Jurkat, Clone E6-1 (cell line): Measurements from ENCODE around the gene CLEC3B.
"Not testable (repeated sequence)": the region's sequence is repeated elsewhere in the genome, so short reads cannot be mapped to it uniquely, and the experiment has no call there.

Source experiments
- DNase-seq: peaks from one replicate; pipeline ENCODE4 v3.0.0-alpha.2; 2011; ENCODE audit warnings: low read depth, low spot score
- H3K4me3 ChIP-seq: 2 replicates; pipeline ENCODE4 v1.5.1; 2011; ENCODE audit warnings: mild to moderate bottlenecking, low read length, control low read depth, moderate library complexity

Gene CLEC3B

DNA sequence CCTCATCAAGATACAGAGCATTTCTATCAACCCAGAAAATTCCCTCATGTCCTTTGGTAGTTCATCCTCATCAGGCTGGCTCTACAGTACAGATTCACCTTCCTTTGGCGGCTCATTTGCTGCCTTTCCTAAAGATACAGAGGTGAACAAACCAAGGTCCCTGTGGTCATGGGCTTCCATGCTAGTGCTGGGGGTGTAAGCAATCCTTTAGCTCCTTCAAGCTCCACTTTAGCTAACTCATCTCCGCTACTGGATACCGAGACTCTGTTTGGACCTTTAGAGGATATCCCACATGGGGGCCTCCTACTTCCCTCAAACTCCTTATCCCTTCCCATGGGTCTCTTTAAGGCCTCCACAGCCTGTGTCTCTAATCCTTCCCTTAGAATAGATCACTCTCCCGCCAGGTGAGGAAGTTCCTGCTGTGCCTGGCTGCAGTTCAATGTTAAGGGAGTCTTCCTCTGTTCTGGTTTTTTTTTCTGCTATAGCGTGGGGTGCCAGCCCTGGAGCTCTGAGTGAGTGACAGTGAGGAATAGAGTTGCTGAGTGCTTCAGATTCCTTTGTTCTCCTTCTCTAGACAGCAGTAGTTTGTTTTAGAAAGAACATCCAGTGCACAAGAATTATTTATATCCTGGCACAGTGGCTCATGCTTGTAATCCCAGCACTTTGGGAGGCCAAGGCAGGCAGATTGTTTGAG lies 30.7 kb downstream of the CLEC3B start:
- H3K4me3 ChIP-seq = no peak overlapping the region
- DNase-seq = no peak

GRCh38 chr3:45057557-45057956 lies 31.5 kb downstream of the CLEC3B start:
- no peak for DNase-seq
- no peak overlapping the region for H3K4me3 ChIP-seq

DNA sequence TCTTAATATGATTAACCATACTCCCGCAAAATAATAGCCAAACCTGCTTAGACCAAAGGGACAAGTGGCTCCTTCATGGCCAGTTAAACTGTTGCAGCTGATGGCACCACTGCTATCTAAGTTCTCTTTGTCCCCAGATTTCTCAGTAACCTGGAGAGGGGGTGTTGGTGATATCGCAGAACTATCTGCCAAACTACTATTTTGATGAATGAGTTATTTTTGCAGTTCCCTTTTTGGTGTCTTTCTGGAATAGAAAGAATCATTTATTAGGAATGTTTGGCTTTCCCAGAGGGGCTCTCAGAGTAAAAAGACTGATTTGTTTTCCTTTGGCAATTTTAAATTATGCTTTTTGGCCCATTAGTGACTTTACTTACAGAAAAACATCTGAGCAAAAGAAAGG lies 33.0 kb downstream of the CLEC3B start:
- DNase-seq = no peak

DNA sequence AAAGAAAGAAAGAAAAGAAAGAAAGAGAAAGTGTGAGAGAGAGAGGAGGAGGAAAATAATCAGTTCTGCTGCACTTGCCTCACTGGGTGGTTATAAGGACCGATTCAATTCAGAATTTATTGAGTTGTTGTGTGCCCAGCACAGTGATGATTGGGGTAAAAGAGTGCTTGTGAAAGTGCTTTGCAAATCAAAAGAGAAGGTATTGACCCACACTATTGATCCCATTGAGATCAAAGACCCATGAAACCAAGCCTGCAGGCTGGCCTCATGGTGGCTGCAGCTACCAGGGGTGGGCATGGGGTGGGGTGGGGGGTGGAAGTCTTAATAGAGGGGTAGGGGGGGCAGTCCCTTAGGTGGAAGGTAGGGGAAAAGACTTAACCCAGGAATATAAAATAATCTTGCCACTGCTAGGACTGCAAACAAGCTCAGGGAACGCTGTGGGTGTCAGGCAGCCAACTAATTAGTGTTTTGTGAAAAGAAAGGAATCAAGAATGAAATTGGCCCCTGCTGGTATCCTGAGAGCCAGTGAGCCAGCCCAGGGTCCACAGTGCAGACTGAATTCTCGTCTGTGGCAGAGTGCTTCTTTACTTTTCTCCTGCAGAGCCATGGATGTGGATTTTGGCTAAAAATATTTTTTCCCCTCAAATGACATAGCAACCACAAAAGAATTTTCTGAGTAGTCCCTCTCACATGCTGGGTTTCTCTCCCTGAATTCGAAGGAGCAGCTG lies 34.2 kb downstream of the CLEC3B start:
- no peak for DNase-seq
- H3K4me3 ChIP-seq = no peak overlapping the region

More for the DNA sequence above, 33.0 kb downstream of the CLEC3B start:
- no peak overlapping the region for H3K4me3 ChIP-seq

DNA sequence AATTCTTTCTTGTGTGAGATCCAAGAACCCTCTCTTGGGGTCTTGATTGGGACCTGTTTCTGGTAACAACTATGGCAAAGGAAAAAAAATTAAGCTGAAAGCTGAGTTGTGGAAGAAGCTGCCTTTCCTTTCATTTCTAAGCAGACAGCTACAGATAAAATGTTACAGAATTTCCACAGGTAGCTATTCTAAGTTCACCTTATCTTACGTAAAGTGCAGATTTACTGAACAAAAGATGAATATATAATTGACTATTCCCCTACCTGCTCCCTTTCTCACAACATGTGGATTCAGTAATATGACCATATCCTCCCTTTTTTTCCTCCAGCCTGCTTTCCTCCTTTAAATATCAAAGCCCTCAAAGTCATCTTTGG lies 36.6 kb downstream of the CLEC3B start:
- DNase-seq = no peak
- H3K4me3 ChIP-seq = no peak overlapping the region

- H3K4me3 ChIP-seq = no peak overlapping the region
- no peak for DNase-seq
Observed at GRCh38 chr3:45064512-45065372, 38.6 kb downstream of the CLEC3B start.

DNA sequence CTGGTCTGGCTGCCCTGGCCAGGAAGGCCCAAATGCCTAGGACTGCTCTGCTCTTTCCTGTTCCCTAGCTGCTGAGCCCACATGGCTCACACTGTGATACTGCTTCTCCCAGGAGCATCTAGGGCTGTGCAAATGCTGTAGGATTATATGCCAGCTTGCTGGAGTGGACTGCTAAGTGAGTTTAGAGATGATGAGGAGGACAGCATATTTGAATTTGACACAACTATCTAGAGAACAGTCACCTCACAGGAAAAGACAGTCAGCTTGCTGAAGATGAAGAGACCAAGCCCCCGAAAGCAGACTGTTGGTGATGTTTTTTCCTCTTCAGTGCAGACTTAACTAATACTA lies 39.2 kb downstream of the CLEC3B start:
- DNase-seq = no peak
- no peak overlapping the region for H3K4me3 ChIP-seq

DNA sequence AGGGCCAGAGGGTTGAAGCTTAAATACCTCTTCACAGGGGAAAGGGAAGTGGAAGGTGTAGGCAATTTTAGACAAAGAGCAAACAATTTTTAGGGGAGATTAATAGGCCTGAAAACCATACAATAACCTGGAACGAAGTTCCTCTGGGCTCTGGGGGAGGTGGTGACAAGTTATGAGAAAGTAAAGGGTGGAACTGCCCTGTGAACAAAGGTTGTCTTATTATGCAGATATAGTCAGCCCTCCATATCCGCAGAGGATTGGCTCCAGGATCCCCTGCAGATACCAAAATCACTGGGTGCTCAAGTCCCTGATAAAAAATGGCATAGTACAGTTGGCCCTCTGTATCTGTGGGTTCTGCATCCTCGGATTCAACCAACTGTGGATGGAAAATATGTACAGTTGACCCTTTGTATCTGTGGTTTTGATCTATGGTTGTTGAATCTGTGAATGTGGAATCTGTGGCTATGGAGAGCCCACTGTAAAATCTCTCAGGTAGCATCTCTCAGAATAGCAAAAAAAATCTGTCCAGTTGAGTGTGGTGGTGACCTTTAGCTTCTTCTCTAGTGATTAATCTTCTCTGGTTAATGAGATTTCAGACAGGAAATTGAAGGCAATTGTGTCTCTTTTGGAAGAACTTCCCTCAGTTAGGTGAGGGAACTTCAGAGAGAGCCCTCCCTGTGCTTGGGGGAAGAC lies 40.2 kb downstream of the CLEC3B start:
- DNase-seq = no peak
- H3K4me3 ChIP-seq = no peak overlapping the region

DNA sequence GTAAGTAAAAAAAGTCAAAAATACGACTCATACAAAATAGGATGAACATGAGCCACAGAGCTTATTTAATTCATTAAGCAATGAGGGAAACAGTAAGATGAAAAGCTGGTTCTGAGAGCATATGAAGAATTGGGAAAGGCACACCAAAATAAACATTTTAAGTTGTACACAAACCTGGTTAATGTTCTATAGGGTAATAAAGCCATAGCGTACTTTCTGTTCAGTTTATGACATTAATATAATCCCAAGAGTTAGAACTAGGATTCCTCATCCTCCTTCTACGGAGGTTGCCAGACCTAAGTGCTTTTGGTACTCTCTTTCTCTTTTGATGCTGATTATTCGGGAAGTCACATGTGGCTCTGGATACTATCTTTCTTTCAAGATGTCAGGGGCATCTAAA lies 41.4 kb downstream of the CLEC3B start:
- DNase-seq = no peak
- no peak overlapping the region for H3K4me3 ChIP-seq

DNA sequence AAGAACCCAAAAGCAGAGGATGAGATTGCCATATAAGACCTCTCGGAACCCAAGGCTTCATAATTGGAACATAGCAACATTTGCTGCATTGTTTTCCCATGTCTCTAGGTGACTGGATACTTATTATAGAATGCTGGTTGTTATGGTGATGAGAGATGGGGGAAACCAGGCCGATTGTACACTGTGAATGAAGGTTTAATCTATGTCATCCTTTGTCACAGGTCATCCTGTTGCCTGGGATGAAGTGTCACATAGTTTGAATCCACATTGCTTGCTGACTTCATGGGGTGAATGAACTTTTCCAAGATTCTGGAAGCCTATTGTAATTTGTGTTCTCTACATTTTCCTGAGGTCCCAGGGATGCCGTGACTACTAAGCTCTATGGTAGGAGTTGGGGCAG lies 41.8 kb downstream of the CLEC3B start:
- no peak for DNase-seq
- H3K4me3 ChIP-seq = no peak overlapping the region

GRCh38 chr3:45071075-45071474 lies 45.0 kb downstream of the CLEC3B start:
- H3K4me3 ChIP-seq = no peak overlapping the region
- DNase-seq = no peak

DNA sequence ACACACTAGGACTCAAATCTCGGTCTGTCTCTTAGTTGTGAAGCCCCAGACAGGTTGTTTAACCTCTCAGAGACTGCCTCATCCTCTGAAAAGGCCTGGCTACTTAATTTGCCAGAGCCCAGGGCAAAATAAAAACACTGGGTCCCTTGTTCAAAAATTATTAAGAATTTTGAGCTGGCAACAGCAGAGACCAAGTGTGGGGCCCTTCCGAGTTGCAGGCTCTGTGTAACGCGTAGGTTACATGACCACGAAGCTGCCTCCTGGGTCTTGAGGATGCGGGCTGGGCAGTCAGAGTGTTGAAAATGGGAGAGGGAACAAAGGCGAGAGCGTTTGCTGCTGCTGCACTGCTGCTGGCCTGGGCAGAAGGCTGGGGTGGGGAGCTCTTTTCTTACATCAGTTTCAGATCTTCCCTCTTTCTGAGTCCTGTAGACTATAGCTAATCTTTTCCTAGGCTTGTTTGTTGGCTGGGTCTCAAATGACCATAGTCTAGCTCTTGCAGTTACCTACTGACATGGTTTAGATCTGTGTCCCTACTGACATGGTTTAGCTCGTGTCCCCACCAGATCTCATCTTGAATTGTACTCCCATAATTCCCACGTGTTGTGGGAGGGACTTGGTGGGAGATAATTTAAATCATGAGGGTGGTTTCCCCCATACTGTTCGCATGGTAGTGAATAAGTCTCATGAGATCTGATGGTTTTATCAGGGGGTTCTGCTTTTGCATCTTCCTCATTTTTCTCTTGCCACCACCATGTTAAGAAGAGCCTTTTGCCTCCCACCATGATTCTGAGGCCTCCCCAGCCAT lies 49.9 kb downstream of the CLEC3B start:
- DNase-seq = no peak
- no peak overlapping the region for H3K4me3 ChIP-seq

DNA sequence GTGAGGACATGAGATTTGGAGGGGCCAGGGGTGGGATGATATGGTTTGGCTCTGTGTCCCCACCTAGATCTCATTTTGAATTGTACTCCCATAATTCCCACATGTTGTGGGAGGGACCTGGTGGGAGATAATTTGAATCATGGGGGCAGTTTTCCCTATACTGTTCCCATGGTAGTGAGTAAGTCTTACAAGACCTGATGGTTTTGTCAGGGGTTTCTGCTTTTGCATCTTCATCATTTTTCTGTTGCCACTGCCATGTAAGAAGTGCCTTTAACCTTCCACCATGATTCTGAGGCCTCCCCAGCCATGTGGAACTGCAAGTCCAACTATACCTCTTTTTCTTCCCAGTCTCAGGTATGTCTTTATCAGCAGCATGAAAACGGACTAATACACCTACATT lies 52.2 kb downstream of the CLEC3B start:
- H3K4me3 ChIP-seq, DNase-seq: not testable (repeated sequence)

DNA sequence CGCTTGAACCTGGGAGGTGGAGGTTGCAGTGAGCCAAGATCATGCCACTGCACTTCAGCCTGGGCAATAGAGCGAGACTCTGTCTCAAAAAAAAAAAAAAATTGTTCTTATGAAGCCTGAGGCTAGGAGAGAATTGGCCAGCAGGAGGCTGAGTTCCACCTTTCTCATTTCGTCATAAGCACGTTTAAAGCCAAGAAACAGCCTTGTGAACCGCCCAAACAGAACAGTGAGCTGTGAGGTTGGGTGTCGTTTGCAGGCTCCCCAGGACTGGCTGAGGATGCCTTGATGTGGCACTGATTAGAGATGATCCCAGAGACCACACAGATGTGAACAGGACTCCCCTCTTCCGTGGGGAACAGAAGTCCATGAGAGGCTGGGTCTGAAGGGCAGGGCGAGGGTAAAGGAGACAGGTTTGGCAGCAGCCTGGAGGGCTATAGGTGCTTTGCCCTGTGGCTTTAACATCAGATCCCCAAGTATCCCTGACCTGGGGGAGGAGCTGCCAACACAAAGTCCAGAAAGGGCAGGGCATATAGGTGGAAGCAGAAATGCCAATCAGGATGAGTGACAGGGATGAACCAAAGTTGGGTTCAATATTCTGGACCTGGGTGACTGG lies 52.9 kb downstream of the CLEC3B start:
- no peak overlapping the region for H3K4me3 ChIP-seq
- DNase-seq = peak; percentile 44

DNA sequence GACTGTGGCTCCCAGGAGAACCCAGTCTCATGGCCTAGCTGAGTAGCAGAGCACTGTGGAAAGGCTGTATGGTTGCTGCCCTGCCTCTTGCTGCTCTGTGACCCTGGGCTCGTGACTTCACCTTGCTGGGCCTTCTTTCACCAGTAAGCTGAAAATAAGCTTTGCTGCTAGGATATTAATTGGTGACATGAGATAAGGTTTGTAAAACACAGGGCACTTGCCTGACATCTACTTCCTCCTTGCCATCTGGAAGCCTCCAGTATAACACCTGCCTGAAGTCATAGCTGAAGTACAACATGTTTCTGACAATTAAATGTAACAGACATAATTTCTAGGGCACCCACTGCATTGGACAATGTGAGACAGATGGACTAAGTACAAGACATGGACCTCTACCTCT lies 53.6 kb downstream of the CLEC3B start:
- no peak for DNase-seq
- H3K4me3 ChIP-seq = no peak overlapping the region

GRCh38 chr3:45080824-45081223 lies 54.7 kb downstream of the CLEC3B start:
- no peak for DNase-seq
- H3K4me3 ChIP-seq = no peak overlapping the region

DNA sequence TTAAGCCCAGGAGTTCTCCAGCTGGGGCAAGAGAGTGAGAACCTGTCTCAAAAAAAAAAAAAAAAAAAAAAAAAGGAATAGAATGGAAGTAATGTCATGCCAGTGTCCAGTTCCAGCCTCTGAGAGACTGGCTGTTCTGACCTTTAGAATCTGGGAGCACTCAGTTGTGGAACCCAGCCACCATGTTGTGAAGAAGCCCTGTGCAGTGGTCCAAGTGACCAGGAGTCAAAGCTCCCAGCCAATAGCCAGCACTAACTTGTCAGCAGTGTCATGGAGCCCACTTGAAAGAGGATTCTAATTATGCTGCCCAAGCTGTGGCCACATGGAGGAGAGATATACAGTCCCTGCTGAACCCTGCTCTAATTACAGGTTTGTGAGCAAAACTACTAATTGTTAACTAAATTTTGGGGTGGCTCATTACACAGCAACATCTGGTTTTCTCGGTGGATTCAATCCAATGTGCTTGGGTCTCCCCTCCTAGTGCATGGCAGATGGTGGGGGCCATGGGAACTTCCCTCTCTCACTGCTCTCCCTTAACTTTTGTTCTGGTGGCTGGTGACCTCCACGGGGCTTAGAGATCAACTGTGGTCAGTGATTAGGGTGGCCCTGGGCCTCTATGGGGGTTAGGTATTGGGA lies 55.5 kb downstream of the CLEC3B start:
- no peak overlapping the region for H3K4me3 ChIP-seq
- DNase-seq = no peak

- no peak for DNase-seq
Observed at GRCh38 chr3:45082142-45082538, 56.0 kb downstream of the CLEC3B start.

More at GRCh38 chr3:45082142-45082538, 56.0 kb downstream of the CLEC3B start:
- H3K4me3 ChIP-seq = no peak overlapping the region
